ENCODE data around the gene MOB1B.

Gene MOB1B

GRCh38 chr4:70932984-70933383 lies 30.8 kb downstream of the MOB1B start:
- Histone ChIP-seq H3K36me3 (ENCODE audit: control insufficient read depth in 2 of 2, insufficient read depth in 2 of 2, low read length in 2 of 2) (no peaks in the 10 kb centered on the region), H3K4me1 (ENCODE audit: control insufficient read depth, insufficient read depth, low read length) (no peaks in the 10 kb centered on the region), H3K4me3 (ENCODE audit: low read length in 2 of 2) (no peak overlapping the region), H3K27ac (ENCODE audit: low read length) (no peak overlapping the region), H3K9me3 (ENCODE audit: control insufficient read depth in 2 of 2, low read length in 2 of 2) (no peaks in the 10 kb centered on the region), H3K27me3 (ENCODE audit: control insufficient read depth in 1 of 2, insufficient read depth in 2 of 2, low read length in 2 of 2) (no peaks in the 10 kb centered on the region), H3K9ac (ENCODE audit: low read length in 2 of 2) (no peak overlapping the region)

DNA sequence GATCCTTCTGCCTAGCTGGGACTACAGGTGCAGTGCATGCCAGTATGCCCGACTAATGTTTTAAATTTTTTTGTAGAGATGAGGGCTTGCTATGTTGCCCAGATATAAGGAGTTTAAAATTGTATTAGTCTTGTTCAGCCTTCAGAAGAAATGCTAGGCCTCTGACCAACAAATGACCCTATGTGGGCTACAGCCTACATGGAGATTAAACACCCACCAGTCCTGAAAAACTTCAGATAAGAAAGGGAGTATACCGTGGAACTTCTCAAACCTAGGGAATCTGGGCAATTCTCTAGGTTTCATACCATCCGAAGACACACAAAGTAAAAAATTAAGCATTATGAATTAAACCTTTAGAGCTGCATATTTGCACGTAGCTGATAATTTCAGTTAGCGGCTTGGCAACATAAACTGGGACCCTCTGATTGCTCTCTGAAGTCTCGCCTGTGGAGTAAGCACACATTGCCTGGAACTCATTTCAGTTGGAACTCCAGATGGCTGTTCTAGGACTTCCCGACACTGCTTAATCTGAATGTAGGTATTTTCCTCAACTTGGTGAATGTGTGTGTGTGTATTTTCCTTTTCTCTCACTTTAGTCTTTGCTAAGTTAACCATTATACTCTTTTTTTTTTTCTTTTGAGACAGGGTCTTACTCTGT lies 33.0 kb downstream of the MOB1B start:
- H3K9me3 ChIP-seq (ENCODE audit: control insufficient read depth in 2 of 2, low read length in 2 of 2) = no peaks in the 10 kb centered on the region
- H3K4me3 ChIP-seq (ENCODE audit: low read length in 2 of 2) = no peak overlapping the region
- no peak overlapping the region for H3K27ac ChIP-seq (ENCODE audit: low read length)
- no peaks in the 10 kb centered on the region for H3K4me1 ChIP-seq (ENCODE audit: control insufficient read depth, insufficient read depth, low read length)
- H3K36me3 ChIP-seq (ENCODE audit: control insufficient read depth in 2 of 2, insufficient read depth in 2 of 2, low read length in 2 of 2) = no peaks in the 10 kb centered on the region
- H3K27me3 ChIP-seq (ENCODE audit: control insufficient read depth in 1 of 2, insufficient read depth in 2 of 2, low read length in 2 of 2) = no peaks in the 10 kb centered on the region
- no peak overlapping the region for H3K9ac ChIP-seq (ENCODE audit: low read length in 2 of 2)

DNA sequence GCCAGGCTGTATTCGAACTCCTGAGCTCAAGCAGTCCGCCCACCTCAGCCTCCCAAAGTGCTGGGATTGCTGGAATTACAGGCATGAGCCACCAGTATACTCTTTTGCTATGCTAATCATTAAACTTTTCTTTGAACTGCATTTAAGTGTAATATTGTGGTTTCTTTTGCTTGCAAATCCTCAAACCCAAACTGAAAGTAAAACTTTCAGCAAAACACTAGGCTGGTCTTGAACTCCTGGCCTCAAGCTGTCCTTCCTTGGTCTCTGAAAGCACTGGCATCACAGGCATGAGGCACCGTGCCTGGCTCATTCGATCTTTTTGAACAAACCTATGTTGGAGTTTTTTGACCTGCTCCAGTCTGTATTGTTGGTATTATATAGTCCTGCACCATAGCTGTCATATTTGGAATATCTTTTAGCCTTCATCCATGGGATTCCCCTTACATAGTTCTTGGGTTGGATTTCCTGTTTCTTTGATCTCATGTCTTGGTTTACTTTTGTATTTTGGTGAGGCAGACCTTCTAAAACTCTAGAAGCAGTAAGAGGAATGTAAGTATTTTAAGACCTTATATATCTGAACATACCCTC lies 34.1 kb downstream of the MOB1B start:
- Histone ChIP-seq H3K9me3 (ENCODE audit: control insufficient read depth in 2 of 2, low read length in 2 of 2) (no peaks in the 10 kb centered on the region), H3K9ac (ENCODE audit: low read length in 2 of 2) (no peak overlapping the region), H3K27me3 (ENCODE audit: control insufficient read depth in 1 of 2, insufficient read depth in 2 of 2, low read length in 2 of 2) (no peaks in the 10 kb centered on the region), H3K27ac (ENCODE audit: low read length) (no peak overlapping the region), H3K4me1 (ENCODE audit: control insufficient read depth, insufficient read depth, low read length) (no peaks in the 10 kb centered on the region), H3K4me3 (ENCODE audit: low read length in 2 of 2) (no peak overlapping the region), H3K36me3 (ENCODE audit: control insufficient read depth in 2 of 2, insufficient read depth in 2 of 2, low read length in 2 of 2) (no peaks in the 10 kb centered on the region)

- Histone ChIP-seq H3K27ac (ENCODE audit: low read length) (no peak overlapping the region), H3K27me3 (ENCODE audit: control insufficient read depth in 1 of 2, insufficient read depth in 2 of 2, low read length in 2 of 2) (no peaks in the 10 kb centered on the region), H3K4me3 (ENCODE audit: low read length in 2 of 2) (no peak overlapping the region), H3K4me1 (ENCODE audit: control insufficient read depth, insufficient read depth, low read length) (no peaks in the 10 kb centered on the region), H3K9me3 (ENCODE audit: control insufficient read depth in 2 of 2, low read length in 2 of 2) (no peaks in the 10 kb centered on the region), H3K36me3 (ENCODE audit: control insufficient read depth in 2 of 2, insufficient read depth in 2 of 2, low read length in 2 of 2) (no peaks in the 10 kb centered on the region), H3K9ac (ENCODE audit: low read length in 2 of 2) (no peak overlapping the region)
Observed at GRCh38 chr4:70938086-70938485, 35.9 kb downstream of the MOB1B start.

GRCh38 chr4:70940134-70940533 lies 38.0 kb downstream of the MOB1B start:
- no peak overlapping the region for H3K27ac ChIP-seq (ENCODE audit: low read length)
- no peaks in the 10 kb centered on the region for H3K27me3 ChIP-seq (ENCODE audit: control insufficient read depth in 1 of 2, insufficient read depth in 2 of 2, low read length in 2 of 2)
- H3K9me3 ChIP-seq (ENCODE audit: control insufficient read depth in 2 of 2, low read length in 2 of 2) = no peaks in the 10 kb centered on the region
- H3K4me3 ChIP-seq (ENCODE audit: low read length in 2 of 2) = no peak overlapping the region
- no peak overlapping the region for H3K9ac ChIP-seq (ENCODE audit: low read length in 2 of 2)
- H3K4me1 ChIP-seq (ENCODE audit: control insufficient read depth, insufficient read depth, low read length) = no peaks in the 10 kb centered on the region
- H3K36me3 ChIP-seq (ENCODE audit: control insufficient read depth in 2 of 2, insufficient read depth in 2 of 2, low read length in 2 of 2) = no peaks in the 10 kb centered on the region

- Histone ChIP-seq H3K27me3 (ENCODE audit: control insufficient read depth in 1 of 2, insufficient read depth in 2 of 2, low read length in 2 of 2) (no peaks in the 10 kb centered on the region), H3K36me3 (ENCODE audit: control insufficient read depth in 2 of 2, insufficient read depth in 2 of 2, low read length in 2 of 2) (no peaks in the 10 kb centered on the region), H3K9me3 (ENCODE audit: control insufficient read depth in 2 of 2, low read length in 2 of 2) (no peaks in the 10 kb centered on the region), H3K27ac (ENCODE audit: low read length) (no peak overlapping the region), H3K4me3 (ENCODE audit: low read length in 2 of 2) (no peak overlapping the region), H3K9ac (ENCODE audit: low read length in 2 of 2) (no peak overlapping the region), H3K4me1 (ENCODE audit: control insufficient read depth, insufficient read depth, low read length) (no peaks in the 10 kb centered on the region)
Observed at GRCh38 chr4:70943114-70943513, 40.9 kb downstream of the MOB1B start.

DNA sequence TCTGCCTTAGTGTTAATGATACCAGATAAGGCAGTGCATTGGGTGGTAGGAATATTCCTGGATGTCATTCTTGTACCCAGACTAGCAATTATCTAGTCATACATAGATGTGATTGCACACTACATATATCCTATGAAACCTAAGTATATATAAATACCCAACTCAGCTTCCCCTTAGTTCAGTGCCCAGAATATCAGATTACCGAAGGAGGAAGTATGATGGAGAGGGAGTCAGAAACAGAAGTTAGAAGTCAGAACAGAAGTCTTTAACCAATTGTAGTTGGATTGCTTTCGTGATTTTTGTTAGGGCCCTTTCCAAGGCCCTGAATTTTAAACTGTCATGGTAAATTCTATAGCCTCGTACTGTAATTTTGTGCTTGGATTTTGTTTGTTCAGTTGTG lies 42.9 kb downstream of the MOB1B start:
- Histone ChIP-seq H3K27ac (ENCODE audit: low read length) (no peak overlapping the region), H3K36me3 (ENCODE audit: control insufficient read depth in 2 of 2, insufficient read depth in 2 of 2, low read length in 2 of 2) (no peaks in the 10 kb centered on the region), H3K9ac (ENCODE audit: low read length in 2 of 2) (no peak overlapping the region), H3K27me3 (ENCODE audit: control insufficient read depth in 1 of 2, insufficient read depth in 2 of 2, low read length in 2 of 2) (no peaks in the 10 kb centered on the region), H3K4me1 (ENCODE audit: control insufficient read depth, insufficient read depth, low read length) (no peaks in the 10 kb centered on the region), H3K4me3 (ENCODE audit: low read length in 2 of 2) (no peak overlapping the region), H3K9me3 (ENCODE audit: control insufficient read depth in 2 of 2, low read length in 2 of 2) (no peaks in the 10 kb centered on the region)

GRCh38 chr4:70945452-70946055 lies 43.4 kb downstream of the MOB1B start:
- Histone ChIP-seq H3K27ac (ENCODE audit: low read length) (no peak overlapping the region), H3K4me1 (ENCODE audit: control insufficient read depth, insufficient read depth, low read length) (no peaks in the 10 kb centered on the region), H3K9ac (ENCODE audit: low read length in 2 of 2) (no peak overlapping the region)

DNA sequence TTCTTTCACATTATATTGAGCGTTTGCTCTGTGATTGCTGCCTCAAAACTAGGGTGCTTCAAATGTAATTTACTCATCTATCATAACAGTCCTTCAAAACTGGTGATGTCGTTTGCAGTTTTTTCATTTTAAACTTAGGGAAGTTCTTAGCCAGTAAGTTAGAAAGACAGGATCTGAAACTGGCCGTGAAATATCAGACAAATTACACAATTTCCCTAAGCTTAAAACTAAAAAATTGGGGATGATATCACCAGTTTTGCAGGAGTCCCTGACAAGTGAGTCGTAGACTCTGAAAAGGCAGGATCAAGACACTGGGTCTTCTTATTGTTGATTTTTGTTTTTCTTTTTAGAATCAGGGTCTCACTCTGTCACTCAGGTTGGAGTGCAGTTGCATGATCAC lies 44.8 kb downstream of the MOB1B start:
- no peak overlapping the region for H3K4me3 ChIP-seq (ENCODE audit: low read length in 2 of 2)
- no peaks in the 10 kb centered on the region for H3K4me1 ChIP-seq (ENCODE audit: control insufficient read depth, insufficient read depth, low read length)
- no peak overlapping the region for H3K27ac ChIP-seq (ENCODE audit: low read length)

More at GRCh38 chr4:70945452-70946055, 43.4 kb downstream of the MOB1B start:
- Histone ChIP-seq H3K4me3 (ENCODE audit: low read length in 2 of 2) (no peak overlapping the region), H3K27me3 (ENCODE audit: control insufficient read depth in 1 of 2, insufficient read depth in 2 of 2, low read length in 2 of 2) (no peaks in the 10 kb centered on the region), H3K9me3 (ENCODE audit: control insufficient read depth in 2 of 2, low read length in 2 of 2) (no peaks in the 10 kb centered on the region), H3K36me3 (ENCODE audit: control insufficient read depth in 2 of 2, insufficient read depth in 2 of 2, low read length in 2 of 2) (no peaks in the 10 kb centered on the region)

DNA sequence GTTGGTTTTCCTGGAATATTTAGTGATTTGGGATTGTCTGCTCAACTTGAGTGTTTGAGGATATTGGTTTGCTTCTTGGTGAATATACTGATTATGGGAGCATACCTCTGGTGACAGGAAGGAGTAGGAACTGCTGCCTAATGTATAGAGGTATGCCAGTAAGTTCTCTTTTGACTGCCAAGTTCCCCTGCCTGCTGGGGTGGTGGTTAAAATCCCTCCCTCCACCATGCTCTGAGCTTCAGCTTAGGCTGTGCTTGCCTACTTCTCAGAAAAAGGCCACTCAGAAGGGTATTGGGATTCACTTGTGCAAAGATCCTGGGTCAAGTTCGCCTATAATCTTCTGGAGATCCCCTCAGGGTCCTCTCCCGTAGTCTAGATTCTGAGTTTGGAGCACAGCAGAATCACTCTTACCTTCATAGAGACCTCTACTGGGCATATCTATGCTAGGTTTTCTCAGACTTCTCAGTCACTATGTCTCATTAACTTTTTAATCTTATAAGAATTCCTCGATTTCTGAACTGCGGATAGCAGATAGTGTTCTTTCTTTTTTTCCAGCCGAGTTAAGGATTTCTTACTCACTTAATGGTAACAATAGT lies 46.6 kb downstream of the MOB1B start:
- H3K36me3 ChIP-seq (ENCODE audit: control insufficient read depth in 2 of 2, insufficient read depth in 2 of 2, low read length in 2 of 2) = no peaks in the 10 kb centered on the region
- no peak overlapping the region for H3K4me3 ChIP-seq (ENCODE audit: low read length in 2 of 2)
- H3K9me3 ChIP-seq (ENCODE audit: control insufficient read depth in 2 of 2, low read length in 2 of 2) = no peaks in the 10 kb centered on the region
- H3K27me3 ChIP-seq (ENCODE audit: control insufficient read depth in 1 of 2, insufficient read depth in 2 of 2, low read length in 2 of 2) = no peaks in the 10 kb centered on the region
- H3K4me1 ChIP-seq (ENCODE audit: control insufficient read depth, insufficient read depth, low read length) = no peaks in the 10 kb centered on the region
- no peak overlapping the region for H3K9ac ChIP-seq (ENCODE audit: low read length in 2 of 2)
- H3K27ac ChIP-seq (ENCODE audit: low read length) = no peak overlapping the region

More for the DNA sequence above, 44.8 kb downstream of the MOB1B start:
- no peaks in the 10 kb centered on the region for H3K9me3 ChIP-seq (ENCODE audit: control insufficient read depth in 2 of 2, low read length in 2 of 2)
- no peak overlapping the region for H3K9ac ChIP-seq (ENCODE audit: low read length in 2 of 2)
- no peaks in the 10 kb centered on the region for H3K27me3 ChIP-seq (ENCODE audit: control insufficient read depth in 1 of 2, insufficient read depth in 2 of 2, low read length in 2 of 2)
- H3K36me3 ChIP-seq (ENCODE audit: control insufficient read depth in 2 of 2, insufficient read depth in 2 of 2, low read length in 2 of 2) = no peaks in the 10 kb centered on the region

DNA sequence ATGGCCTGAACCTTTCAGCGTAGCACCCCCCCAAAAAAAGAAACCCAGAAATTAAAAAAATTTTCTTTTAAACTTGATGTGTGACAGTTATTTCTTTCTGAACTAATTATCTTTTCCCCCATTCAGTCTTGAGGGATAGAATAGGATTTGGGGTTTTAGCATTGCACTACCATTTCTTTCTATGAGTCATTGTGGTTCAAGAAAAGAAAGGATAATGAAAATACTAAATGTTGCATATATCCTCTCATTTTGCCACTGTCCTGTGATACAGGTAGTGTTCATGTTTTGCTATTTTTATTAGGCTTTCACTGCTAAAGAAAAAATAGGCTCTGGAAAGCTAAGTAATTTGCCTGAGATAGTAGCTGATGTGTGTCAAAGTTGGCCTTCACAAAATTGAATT lies 51.9 kb downstream of the MOB1B start:
- Histone ChIP-seq H3K9ac (ENCODE audit: low read length in 2 of 2) (no peak overlapping the region), H3K4me1 (ENCODE audit: control insufficient read depth, insufficient read depth, low read length) (peaks cover 2% of the 10 kb centered on the region), H3K4me3 (ENCODE audit: low read length in 2 of 2) (no peak overlapping the region), H3K9me3 (ENCODE audit: control insufficient read depth in 2 of 2, low read length in 2 of 2) (no peaks in the 10 kb centered on the region), H3K27ac (ENCODE audit: low read length) (no peak overlapping the region), H3K27me3 (ENCODE audit: control insufficient read depth in 1 of 2, insufficient read depth in 2 of 2, low read length in 2 of 2) (no peaks in the 10 kb centered on the region), H3K36me3 (ENCODE audit: control insufficient read depth in 2 of 2, insufficient read depth in 2 of 2, low read length in 2 of 2) (no peaks in the 10 kb centered on the region)

All from stomach smooth muscle (tissue), 2 donors.